Upper lobe of left lung (tissue), 4 donors: ENCODE data around the gene ETV3L.

Experiments used
- CTCF ChIP-seq, 6 experiments: fragments of 450-650 bp in 4 of 6; fragments of 200-600 bp in 2 of 6; sonication (generic) in 2 of 6; IDR thresholded peaks; one replicate each; pipeline ENCODE4 v1.5.1; 2016 to 2019; ENCODE audit warnings: antibody characterized with exemption in 6 of 6
- POLR2A ChIP-seq, 4 donors: fragments of 450-650 bp; IDR thresholded peaks; one replicate each; pipeline ENCODE4 v1.5.1; 2016 to 2017; ENCODE audit warnings: antibody characterized with exemption in 4 of 4, mild to moderate bottlenecking in 2 of 4
- POLR2AphosphoS5 ChIP-seq, 2 donors: sonication (generic); formaldehyde crosslinking; IDR thresholded peaks; one replicate each; pipeline ENCODE4 v1.5.1; 2017; ENCODE audit warnings: antibody characterized with exemption in 2 of 2

GRCh38 chr1:157132616-157133167 is 33.1 kb upstream of the ETV3L start:
- no peak for TF ChIP-seq POLR2A (IDR thresholded peaks at IDR 0.05)
- no peak for TF ChIP-seq CTCF (IDR thresholded peaks at IDR 0.05)
- TF ChIP-seq POLR2AphosphoS5 (IDR thresholded peaks at IDR 0.05): no peak
